Tibial nerve (tissue), 4 donors: ENCODE results near the gene RPRD1A. TPM values are rescaled to one million over a fixed set of nuclear protein-coding genes. Genes with fewer than 3 reads are reported as not detected.

Source experiments
- DNase-seq, 2 donors: peaks; one replicate each; pipeline ENCODE4 v3.0.0-alpha.2; 2019; ENCODE audit warnings: low spot score in 2 of 2
- H3K27ac ChIP-seq, 4 donors: fragments of 200-600 bp; sonication (generic) in 3 of 4; one replicate each; pipeline ENCODE4 v1.5.1; 2017 to 2019; ENCODE audit warnings: mild to moderate bottlenecking in 1 of 4
- H3K27me3 ChIP-seq, 2 donors: fragments of 200-600 bp; sonication (generic) in 1 of 2; one replicate each; pipeline versions ENCODE4 v1.5.1 to v1.6.0; 2017 to 2019
- H3K36me3 ChIP-seq, 3 donors: fragments of 200-600 bp; sonication (generic); one replicate each; pipeline ENCODE4 v1.5.1; 2018 to 2019
- H3K4me1 ChIP-seq, 4 donors: fragments of 200-600 bp; sonication (generic) in 3 of 4; one replicate each; pipeline ENCODE4 v1.5.1; 2017 to 2019
- H3K4me3 ChIP-seq, 4 donors: fragments of 200-600 bp; sonication (generic) in 3 of 4; one replicate each; pipeline ENCODE4 v1.5.1; 2017 to 2019; ENCODE audit warnings: mild to moderate bottlenecking in 1 of 4, moderate library complexity in 1 of 4
- H3K9me3 ChIP-seq, 4 donors: fragments of 200-600 bp; sonication (generic) in 3 of 4; one replicate each; pipeline ENCODE4 v1.5.1; 2017 to 2019
- EP300 ChIP-seq, 2 donors: sonication (generic); formaldehyde crosslinking; IDR thresholded peaks; one replicate each; pipeline ENCODE4 v1.6.1; 2017; ENCODE audit warnings: antibody characterized with exemption in 2 of 2, mild to moderate bottlenecking in 1 of 2
- POLR2A ChIP-seq, 2 donors: fragments of 450-650 bp; IDR thresholded peaks; one replicate each; pipeline ENCODE4 v1.6.1; 2017; ENCODE audit warnings: antibody characterized with exemption in 2 of 2, mild to moderate bottlenecking in 2 of 2, moderate library complexity in 2 of 2
- WGBS, 2 donors: methylation state at CpG; one replicate each; pipeline ENCODE4 v1.1.5; 2018; 5-methylcytosine and 5-hydroxymethylcytosine counted together
- total RNA-seq, 4 donors: library from RNA; depleted of rRNA; stranded (reverse); fragments of >200 nt; gene quantifications; one replicate each; pipeline ENCODE4 v1.1.0, GENCODE V29; 2016
- TF ChIP-seq, protein P1 (sequence below), 5 experiments: fragments of 200-600 bp in 3 of 5; fragments of 450-650 bp in 2 of 5; sonication (generic) in 3 of 5; IDR thresholded peaks; one replicate each; pipeline ENCODE4 v1.5.1; 2016 to 2019; ENCODE audit warnings: antibody characterized with exemption in 5 of 5, mild to moderate bottlenecking in 3 of 5, moderate library complexity in 2 of 5

Gene RPRD1A
- total RNA-seq, 4 donors from 2014 or later, result 65.9 to 75.9 (median 69.7) TPM

DNA sequence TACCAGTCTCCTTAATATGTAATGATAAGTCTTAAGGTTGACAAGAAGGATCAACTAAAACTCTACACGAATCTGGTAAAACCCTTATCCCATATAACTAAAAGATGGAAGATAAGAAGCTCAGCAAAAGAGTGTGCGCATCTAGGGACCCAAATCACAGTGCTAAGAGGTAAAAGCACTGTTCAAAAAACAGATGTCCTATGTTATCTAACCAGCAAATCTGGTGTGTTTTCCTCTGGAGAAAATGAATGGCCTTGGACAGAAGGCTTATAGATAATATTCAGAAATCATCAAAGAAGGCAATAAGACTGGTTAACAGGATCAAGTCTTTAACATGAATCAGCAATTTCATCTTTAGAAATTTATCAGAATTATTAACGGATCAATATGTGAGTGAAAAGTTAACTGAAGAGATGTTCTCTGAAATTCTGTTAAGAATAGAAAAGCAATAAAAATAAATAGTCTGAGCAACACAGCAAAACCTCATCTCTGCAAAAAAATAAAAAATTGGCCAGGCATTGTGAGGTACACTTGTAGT, 47.1 kb downstream of the RPRD1A start:
- WGBS, 2 donors, result 91 to 94% methylated on average over 3 of the region's 3 CpGs
- Histone ChIP-seq H3K9me3 (no peaks in the 10 kb centered on the region), H3K36me3 (peaks cover 0 to 14% (median 0%) of the 10 kb centered on the region in 3 donors), H3K4me1 (peaks cover 0 to 6% (median 0%) of the 10 kb centered on the region in 4 donors), H3K27me3 (no peaks in the 10 kb centered on the region), H3K4me3 (no peak overlapping the region), H3K27ac (no peak overlapping the region)
- no peak for DNase-seq
- no peak for TF ChIP-seq POLR2A (IDR thresholded peaks at IDR 0.05)

DNA sequence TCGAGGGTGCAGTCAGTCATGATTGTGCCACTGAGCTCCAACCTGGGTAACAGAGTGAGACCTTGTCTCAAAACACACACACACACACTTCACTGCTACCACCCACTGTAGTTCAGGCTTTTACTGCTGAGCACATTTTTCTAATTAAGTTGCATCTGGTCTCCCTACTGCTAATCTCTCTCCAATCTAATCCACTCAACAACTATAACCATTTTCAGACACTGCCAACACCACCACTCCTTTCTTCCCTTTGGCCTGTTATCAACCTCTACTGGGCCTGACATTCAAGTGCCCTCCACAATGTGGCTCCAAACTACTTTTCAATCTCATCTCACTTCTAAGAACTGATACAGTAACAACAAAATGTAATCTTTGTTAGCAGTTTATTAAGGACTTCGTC, 50.1 kb downstream of the RPRD1A start:
- Histone ChIP-seq H3K4me3 (no peak overlapping the region), H3K4me1 (peaks cover 0 to 6% (median 0%) of the 10 kb centered on the region in 4 donors), H3K36me3 (peaks cover 0 to 6% (median 0%) of the 10 kb centered on the region in 3 donors), H3K9me3 (no peaks in the 10 kb centered on the region), H3K27ac (no peak overlapping the region), H3K27me3 (no peaks in the 10 kb centered on the region)
- TF ChIP-seq, protein P1, sequence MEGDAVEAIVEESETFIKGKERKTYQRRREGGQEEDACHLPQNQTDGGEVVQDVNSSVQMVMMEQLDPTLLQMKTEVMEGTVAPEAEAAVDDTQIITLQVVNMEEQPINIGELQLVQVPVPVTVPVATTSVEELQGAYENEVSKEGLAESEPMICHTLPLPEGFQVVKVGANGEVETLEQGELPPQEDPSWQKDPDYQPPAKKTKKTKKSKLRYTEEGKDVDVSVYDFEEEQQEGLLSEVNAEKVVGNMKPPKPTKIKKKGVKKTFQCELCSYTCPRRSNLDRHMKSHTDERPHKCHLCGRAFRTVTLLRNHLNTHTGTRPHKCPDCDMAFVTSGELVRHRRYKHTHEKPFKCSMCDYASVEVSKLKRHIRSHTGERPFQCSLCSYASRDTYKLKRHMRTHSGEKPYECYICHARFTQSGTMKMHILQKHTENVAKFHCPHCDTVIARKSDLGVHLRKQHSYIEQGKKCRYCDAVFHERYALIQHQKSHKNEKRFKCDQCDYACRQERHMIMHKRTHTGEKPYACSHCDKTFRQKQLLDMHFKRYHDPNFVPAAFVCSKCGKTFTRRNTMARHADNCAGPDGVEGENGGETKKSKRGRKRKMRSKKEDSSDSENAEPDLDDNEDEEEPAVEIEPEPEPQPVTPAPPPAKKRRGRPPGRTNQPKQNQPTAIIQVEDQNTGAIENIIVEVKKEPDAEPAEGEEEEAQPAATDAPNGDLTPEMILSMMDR (IDR thresholded peaks at IDR 0.05), result no peak
- no peak for TF ChIP-seq EP300 (IDR thresholded peaks at IDR 0.05)
- TF ChIP-seq POLR2A (IDR thresholded peaks at IDR 0.05), result no peak
- 46 to 47% methylated on average over 2 of the region's 2 CpGs for WGBS, 2 donors
- DNase-seq, result no peak

DNA sequence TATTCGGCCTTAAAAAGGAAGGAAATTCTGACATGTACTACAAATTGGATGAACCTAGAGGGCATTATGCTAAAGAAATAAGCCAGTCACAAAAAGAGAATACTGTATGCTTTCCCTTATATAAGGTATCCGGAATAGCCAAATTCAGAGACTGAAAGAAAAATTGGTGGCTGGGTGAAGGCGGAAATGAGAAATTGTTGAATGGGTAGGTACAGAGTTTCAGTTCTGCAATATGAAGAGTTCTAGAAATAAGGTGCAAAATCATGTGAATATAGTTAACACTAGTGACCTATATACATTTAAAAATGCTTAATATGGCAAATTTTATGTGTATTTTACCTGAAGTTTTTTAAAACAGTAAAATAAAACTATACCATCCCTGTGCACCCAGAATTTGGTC, 51.7 kb downstream of the RPRD1A start:
- Histone ChIP-seq H3K36me3 (peaks cover 0 to 6% (median 0%) of the 10 kb centered on the region in 3 donors), H3K27ac (no peak overlapping the region), H3K4me3 (no peak overlapping the region), H3K4me1 (peaks cover 0 to 6% (median 0%) of the 10 kb centered on the region in 4 donors), H3K27me3 (no peaks in the 10 kb centered on the region), H3K9me3 (no peaks in the 10 kb centered on the region)
- WGBS, 2 donors, result 88 to 90% methylated on average over 3 of the region's 3 CpGs
- no peak for DNase-seq
- no peak for TF ChIP-seq POLR2A (IDR thresholded peaks at IDR 0.05)
- no peak for TF ChIP-seq EP300 (IDR thresholded peaks at IDR 0.05)
- TF ChIP-seq, protein P1 (IDR thresholded peaks at IDR 0.05), result no peak

DNA sequence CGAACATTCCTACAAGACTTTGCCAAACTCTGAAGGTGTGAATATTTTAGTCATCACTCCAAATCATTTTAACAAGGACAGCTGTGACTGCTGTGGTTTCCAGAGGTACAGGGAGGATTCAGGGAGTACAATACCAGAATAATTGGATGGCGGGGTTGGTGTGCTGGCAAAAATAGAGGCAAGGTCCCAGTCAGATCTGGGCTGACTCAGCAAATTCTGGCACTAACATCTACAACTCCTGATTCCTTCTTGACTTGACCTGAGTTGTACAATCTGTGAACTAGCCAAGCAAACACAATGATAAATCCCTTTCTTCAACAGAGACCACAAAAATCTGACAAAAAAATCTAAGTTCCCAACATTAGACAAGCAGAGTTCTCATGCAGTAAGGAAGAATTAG, 54.5 kb downstream of the RPRD1A start:
- H3K36me3 ChIP-seq, result no peaks in the 10 kb centered on the region
- H3K4me3 ChIP-seq, result no peak overlapping the region
- no peaks in the 10 kb centered on the region for H3K27me3 ChIP-seq
- peaks cover 0 to 5% (median 0%) of the 10 kb centered on the region in 4 donors for H3K4me1 ChIP-seq
- no peak for DNase-seq
- 95 to 96% methylated on average over 2 of the region's 2 CpGs for WGBS, 2 donors
- H3K27ac ChIP-seq, result no peak overlapping the region
- TF ChIP-seq EP300 (IDR thresholded peaks at IDR 0.05) (no peak), POLR2A (IDR thresholded peaks at IDR 0.05) (no peak)
- TF ChIP-seq, protein P1 (IDR thresholded peaks at IDR 0.05), result no peak
- H3K9me3 ChIP-seq, result no peaks in the 10 kb centered on the region

DNA sequence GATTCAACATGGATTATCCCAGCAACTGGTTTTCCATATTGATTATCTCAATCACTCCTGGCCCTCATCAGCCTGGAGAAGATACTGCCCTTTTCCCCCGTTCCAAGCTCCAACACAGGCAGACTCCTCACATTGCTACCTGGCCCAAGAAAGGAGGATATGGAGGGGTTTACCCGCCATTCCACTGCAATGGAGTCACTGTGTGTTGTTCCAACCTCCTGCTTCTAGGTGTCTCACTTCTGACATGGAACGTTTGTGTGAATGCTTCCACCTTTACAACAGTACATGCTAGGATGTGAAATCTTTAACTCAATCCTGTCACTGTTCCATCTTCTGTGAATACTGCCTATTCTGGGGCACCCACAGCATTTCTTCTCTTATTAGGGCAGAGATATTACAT, 58.1 kb downstream of the RPRD1A start:
- 82 to 86% methylated on average over 3 of the region's 3 CpGs for WGBS, 2 donors
- TF ChIP-seq EP300 (IDR thresholded peaks at IDR 0.05), result no peak
- TF ChIP-seq, protein P1 (IDR thresholded peaks at IDR 0.05), result no peak
- no peak for TF ChIP-seq POLR2A (IDR thresholded peaks at IDR 0.05)
- no peaks in the 10 kb centered on the region for H3K4me1 ChIP-seq
- no peak for DNase-seq
- no peak overlapping the region for H3K27ac ChIP-seq
- H3K36me3 ChIP-seq, result no peaks in the 10 kb centered on the region
- H3K27me3 ChIP-seq, result no peaks in the 10 kb centered on the region
- H3K4me3 ChIP-seq, result no peak overlapping the region
- H3K9me3 ChIP-seq, result no peaks in the 10 kb centered on the region

DNA sequence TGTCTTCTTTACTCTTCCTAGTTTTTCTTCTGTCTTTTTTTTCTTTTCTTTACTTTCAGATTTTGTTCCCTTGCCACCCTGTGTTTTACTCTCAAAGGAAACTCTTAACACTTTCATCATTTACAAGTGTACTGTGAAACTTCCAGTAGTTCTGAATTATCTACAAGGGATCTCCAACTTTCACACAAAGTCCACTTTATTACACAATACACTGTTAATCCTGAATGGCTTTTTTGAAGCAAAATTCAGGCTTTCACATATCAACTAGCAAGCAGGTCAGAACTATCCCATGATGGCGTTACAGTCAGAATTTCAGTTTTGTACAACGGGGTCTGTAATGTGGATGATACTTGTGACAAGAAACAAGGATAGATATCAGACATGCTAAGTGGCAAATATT, 60.4 kb downstream of the RPRD1A start:
- Histone ChIP-seq H3K27me3 (no peaks in the 10 kb centered on the region), H3K4me1 (no peaks in the 10 kb centered on the region), H3K36me3 (no peaks in the 10 kb centered on the region), H3K9me3 (no peaks in the 10 kb centered on the region), H3K4me3 (no peak overlapping the region), H3K27ac (no peak overlapping the region)
- TF ChIP-seq EP300 (IDR thresholded peaks at IDR 0.05) (no peak), POLR2A (IDR thresholded peaks at IDR 0.05) (no peak)
- TF ChIP-seq, protein P1 (IDR thresholded peaks at IDR 0.05), result no peak
- 85 to 97% methylated on average over 2 of the region's 2 CpGs for WGBS, 2 donors
- no peak for DNase-seq
